PFSK-1 (cell line): Measurements from ENCODE around the gene PRAMEF1.

Experiments used
- FOXP2 ChIP-seq: optimal IDR thresholded peaks from 2 replicates; pipeline ENCODE3; 2011; ENCODE audit warnings: borderline replicate concordance, control low read depth, inconsistent platforms; ENCODE audit not compliant: insufficient read depth; ENCODE audit errors: extremely low read length, extremely low read depth
- POLR2AphosphoS5 ChIP-seq: IDR thresholded peaks from 2 replicates; pipeline ENCODE4 v1.6.1; 2012; ENCODE audit warnings: low read depth, mild to moderate bottlenecking, control low read depth, low read length, moderate library complexity
- REST ChIP-seq, 2 experiments: IDR thresholded peaks; 2 replicates each; pipeline versions ENCODE4 v1.6.1 to v1.8.0; 2011 to 2012; ENCODE audit warnings: low read depth in 2 of 2, low read length in 2 of 2, control low read depth in 1 of 2, inconsistent platforms in 1 of 2, mild to moderate bottlenecking in 1 of 2, moderate library complexity in 1 of 2; ENCODE audit not compliant: insufficient read depth in 1 of 2
- SIN3A ChIP-seq: IDR thresholded peaks from 2 replicates; pipeline ENCODE4 v1.6.1; 2012; ENCODE audit warnings: mild to moderate bottlenecking, low read length, moderate library complexity, borderline replicate concordance; ENCODE audit not compliant: insufficient read depth
- TAF1 ChIP-seq: IDR thresholded peaks from 2 replicates; pipeline ENCODE4 v1.6.1; 2012; ENCODE audit warnings: low read length, control low read depth, borderline replicate concordance; ENCODE audit not compliant: insufficient read depth

Gene PRAMEF1

GRCh38 chr1:12761781-12762180 lies 29.4 kb upstream of the PRAMEF1 start:
- TF ChIP-seq TAF1 (no peak), FOXP2 (no peak), POLR2AphosphoS5 (no peak), REST (IDR thresholded peaks at IDR 0.05; ENCODE audit: insufficient read depth in 1 of 2, low read depth in 2 of 2, low read length in 2 of 2) (no peak), SIN3A (no peak)

- TF ChIP-seq SIN3A, result no peak
- TF ChIP-seq REST (IDR thresholded peaks at IDR 0.05; ENCODE audit: insufficient read depth in 1 of 2, low read depth in 2 of 2, low read length in 2 of 2), result no peak
- TF ChIP-seq TAF1, result no peak
- no peak for TF ChIP-seq POLR2AphosphoS5
- TF ChIP-seq FOXP2, result no peak
Observed at GRCh38 chr1:12762766-12763165, 28.4 kb upstream of the PRAMEF1 start.

GRCh38 chr1:12763479-12763878 lies 27.7 kb upstream of the PRAMEF1 start:
- TF ChIP-seq REST (IDR thresholded peaks at IDR 0.05; ENCODE audit: insufficient read depth in 1 of 2, low read depth in 2 of 2, low read length in 2 of 2) (no peak), POLR2AphosphoS5 (no peak), SIN3A (no peak), FOXP2 (no peak), TAF1 (no peak)

- no peak for TF ChIP-seq TAF1
- TF ChIP-seq POLR2AphosphoS5, result no peak
- no peak for TF ChIP-seq SIN3A
- no peak for TF ChIP-seq FOXP2
- TF ChIP-seq REST (IDR thresholded peaks at IDR 0.05; ENCODE audit: insufficient read depth in 1 of 2, low read depth in 2 of 2, low read length in 2 of 2), result no peak
Observed at GRCh38 chr1:12764016-12764415, 27.2 kb upstream of the PRAMEF1 start.

GRCh38 chr1:12769031-12769430 lies 22.2 kb upstream of the PRAMEF1 start:
- TF ChIP-seq POLR2AphosphoS5, result no peak
